Measurements from ENCODE around the gene SLC16A13.
"Not testable (repeated sequence)": the region's sequence is repeated elsewhere in the genome, so short reads cannot be mapped to it uniquely, and the experiment has no call there.

The SLC16A13 gene

DNA sequence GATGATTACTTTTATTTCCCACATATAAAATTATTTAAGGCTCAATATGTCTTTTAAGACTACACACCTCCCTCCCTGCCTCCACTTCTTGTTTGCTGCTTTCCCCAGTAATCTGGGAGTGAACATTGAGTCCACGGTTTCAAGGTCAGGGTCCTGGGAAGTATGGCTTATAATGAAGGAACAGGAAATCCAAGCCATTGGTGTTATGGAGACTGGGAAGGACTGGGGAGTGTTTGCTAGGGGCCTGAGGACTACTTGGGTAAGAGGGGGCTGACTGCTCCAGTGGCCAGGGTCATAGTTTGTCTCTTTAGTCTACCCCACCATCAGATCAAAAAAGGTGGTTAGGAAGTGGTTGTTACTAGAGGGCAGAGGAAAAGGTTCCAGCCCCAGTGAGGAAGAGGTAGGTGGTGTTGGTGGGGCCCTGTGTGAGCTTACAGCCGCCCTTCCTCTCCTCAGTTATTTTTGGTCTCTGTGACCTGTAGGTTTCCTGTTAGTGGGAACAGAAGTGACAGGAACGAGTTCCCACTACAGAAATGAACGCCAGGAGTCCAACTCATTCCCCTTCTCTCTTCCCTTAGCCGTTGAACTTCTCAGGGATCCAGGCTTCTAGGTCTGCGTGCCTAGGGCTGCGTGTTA lies 742 bp upstream of the SLC16A13 start:
- DNase-seq = peak; percentile 40 to 60

DNA sequence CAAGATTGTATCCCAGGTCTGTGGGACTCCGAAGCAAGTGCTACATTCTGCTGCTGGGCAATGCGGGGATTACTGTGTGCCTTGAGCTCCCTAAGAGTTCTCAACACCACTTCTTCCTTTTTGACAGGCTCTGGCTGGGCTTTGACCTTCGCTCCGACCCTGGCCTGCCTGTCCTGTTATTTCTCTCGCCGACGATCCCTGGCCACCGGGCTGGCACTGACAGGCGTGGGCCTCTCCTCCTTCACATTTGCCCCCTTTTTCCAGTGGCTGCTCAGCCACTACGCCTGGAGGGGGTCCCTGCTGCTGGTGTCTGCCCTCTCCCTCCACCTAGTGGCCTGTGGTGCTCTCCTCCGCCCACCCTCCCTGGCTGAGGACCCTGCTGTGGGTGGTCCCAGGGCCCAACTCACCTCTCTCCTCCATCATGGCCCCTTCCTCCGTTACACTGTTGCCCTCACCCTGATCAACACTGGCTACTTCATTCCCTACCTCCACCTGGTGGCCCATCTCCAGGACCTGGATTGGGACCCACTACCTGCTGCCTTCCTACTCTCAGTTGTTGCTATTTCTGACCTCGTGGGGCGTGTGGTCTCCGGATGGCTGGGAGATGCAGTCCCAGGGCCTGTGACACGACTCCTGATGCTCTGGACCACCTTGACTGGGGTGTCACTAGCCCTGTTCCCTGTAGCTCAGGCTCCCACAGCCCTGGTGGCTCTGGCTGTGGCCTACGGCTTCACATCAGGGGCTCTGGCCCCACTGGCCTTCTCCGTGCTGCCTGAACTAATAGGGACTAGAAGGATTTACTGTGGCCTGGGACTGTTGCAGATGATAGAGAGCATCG lies 2.4 kb downstream of the SLC16A13 start:
- DNase-seq = no peak

DNA sequence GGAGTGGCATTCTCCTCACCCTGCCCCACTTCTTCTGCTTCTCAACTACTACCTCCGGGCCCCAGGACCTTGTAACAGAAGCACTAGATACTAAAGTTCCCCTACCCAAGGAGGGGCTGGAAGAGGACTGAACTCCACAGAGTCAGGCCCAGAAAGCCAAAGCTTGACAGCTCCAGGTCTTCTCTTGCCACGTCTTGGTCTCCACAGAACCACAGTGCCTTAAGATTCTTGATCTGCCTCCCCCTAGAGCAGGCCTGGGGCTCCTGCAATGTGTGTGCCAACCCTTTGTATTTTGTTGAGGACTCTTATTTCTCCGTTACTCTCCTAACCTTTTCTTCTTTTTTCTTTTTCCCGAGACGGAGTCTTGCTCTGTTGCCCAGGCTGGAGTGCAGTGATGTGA lies 4.0 kb downstream of the SLC16A13 start:
- no peak for DNase-seq

DNA sequence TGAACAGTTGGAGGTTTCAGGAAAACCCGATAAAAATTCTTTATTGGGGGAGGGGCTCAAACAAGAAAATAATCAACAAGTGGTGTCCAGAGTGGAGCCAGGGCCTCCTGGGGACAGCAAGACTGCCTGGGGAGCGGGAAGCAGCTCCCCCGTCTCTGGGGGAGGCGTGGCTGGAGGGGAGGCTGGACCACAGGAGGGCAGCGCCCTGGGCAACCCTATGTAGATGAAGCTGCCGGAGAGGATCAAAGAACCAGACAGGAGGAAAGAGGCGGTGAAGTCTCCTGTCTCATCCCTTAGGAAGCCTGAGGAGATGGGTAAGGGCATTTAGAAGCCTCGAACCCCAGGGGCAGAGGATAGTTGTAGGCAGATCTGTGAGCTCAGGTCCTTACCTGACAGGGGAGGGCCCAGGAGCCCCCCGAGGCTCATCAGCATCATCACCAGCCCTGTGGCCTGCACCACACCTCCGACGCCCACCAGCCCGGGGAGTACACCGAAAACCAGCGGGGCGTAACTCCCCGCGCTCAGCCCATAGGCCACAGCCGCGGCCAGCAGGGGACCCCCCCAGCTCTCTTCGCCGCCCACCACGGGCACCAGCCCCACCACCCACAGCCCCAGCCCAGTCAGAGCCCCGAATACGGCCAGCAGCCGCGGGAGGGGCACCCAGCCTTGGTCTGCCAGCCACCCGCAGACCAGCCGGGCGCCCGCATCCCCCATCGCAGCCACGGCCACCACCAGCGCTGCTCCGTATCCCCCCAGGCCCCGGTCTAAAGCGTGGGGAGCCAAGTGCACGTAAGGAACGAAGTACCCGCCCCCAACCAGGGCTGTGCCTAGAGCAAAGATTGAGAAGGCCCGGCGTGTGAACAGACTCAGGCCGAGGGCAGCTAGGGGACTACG lies 6.0 kb downstream of the SLC16A13 start:
- DNase-seq = peak; percentile 32 to 38

DNA sequence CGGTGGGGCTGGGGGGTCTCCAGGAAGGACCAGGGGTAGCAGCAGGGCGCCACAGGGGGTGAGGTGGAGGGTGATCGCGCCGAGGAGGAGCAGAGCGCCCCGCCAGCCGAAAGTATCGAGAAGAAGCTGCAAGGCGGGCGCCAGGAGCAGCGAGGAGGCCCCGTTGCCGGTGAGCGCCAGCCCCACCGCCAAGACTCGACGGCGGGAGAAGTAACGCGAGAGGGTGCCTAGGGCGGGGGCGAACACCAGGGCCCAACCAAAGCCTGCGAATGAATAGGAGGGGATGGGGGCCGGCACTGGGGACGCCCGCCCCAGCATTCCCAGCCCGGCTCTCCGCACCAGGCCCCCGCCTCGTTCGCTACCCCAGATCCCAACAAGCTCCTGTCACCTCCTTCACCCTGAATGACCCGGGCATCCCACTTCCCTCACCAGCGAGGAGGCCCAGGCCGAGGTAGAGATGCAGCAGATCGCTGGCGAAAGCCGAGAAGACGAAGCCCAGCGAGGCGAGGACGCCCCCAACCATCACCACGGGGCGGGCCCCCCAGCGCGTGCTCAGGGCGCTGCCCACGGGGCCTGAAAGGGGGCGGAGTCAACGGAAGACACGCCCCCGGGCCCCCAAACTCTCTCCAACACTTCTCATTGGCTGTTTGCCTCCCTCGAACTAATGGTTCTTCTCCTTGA lies 6.8 kb downstream of the SLC16A13 start:
- DNase-seq = peak; percentile 41 to 57

DNA sequence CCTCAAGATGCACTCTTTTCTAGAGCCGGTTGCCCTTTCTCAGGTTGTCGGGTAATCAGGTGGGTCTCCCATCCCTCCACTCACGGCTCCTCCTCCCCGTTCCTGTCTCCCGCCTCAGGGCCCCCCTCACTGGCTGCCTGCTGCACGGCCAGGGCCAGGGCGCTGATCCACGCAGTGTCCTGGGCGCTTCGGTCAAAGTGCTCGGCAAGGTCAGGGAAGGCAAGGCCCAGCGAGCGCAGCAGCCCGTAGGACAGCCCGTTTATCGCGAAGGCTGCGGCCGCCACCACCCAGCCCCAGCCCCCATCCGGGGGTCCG lies 7.3 kb downstream of the SLC16A13 start:
- no peak for DNase-seq

DNA sequence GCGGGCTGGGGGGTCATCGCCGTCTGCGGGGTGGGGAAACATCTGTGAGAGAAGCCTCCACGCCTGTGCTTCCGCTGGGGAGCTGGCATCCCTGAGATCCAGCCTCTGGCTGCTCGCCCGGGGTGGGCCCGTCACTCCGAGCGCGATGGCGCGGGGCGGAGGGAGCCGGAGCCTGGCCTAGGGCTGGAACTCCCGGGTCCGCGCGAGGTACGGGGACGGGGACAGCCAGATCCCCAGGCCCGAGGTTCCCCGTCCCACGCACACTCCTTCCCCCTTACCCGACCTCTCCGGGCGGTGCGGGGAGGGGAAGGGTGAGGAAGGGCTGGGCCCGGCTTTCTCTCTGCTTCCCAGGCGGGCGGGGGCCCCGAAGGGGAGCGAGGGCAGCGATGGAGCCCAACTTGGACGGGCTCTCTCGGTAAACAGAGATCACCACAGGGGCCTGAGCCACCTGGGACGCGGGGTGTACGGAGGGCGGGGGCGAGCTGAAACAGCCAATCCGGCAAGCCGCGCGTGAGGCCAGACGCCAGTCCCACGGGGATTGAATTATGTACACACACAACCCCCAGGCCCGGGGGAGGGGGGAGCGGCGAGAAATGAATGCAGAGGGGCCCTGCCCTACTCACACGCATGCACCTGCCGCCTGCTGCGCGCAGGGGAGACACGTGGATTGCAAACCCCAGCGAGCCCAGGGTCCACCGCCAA lies 7.8 kb downstream of the SLC16A13 start, which contains the start of gene SLC16A11:
TSS of gene SLC16A11 (minus strand) at position 596 of the 702 bp plus-strand sequence. CDS start at position 17, 579 bp downstream.
- DNase-seq = peak; percentile 49 to 52

DNA sequence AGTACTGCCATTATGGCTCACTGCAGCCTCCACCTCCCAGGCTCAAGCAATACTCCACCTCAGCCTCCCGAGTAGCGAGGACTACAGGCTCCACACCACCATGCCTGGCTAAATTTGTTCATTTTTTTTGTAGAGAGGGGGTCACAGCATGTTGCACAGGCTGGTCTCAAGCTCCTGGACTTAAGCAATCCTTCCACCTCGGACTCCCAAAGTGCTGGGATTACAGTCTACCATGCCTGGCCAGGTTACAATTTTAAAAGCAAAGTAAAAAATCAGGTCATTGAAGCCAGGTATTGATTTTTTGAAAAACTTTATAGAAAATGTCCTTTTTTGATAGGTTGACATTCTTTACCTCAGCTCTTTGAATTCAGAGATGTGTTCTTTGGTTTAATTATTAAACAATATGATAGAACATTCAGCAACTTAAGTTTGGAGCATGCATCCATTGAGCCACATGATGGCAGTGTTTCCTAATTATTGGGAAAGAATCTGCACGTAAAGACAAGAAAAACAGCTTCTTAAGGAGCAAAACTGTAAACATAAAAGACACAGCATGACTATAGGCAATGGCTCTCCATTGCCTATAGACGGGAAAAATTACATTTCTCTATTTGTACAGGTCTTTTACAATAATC lies 9.8 kb downstream of the SLC16A13 start:
- peak; percentile 29 to 43 for DNase-seq

DNA sequence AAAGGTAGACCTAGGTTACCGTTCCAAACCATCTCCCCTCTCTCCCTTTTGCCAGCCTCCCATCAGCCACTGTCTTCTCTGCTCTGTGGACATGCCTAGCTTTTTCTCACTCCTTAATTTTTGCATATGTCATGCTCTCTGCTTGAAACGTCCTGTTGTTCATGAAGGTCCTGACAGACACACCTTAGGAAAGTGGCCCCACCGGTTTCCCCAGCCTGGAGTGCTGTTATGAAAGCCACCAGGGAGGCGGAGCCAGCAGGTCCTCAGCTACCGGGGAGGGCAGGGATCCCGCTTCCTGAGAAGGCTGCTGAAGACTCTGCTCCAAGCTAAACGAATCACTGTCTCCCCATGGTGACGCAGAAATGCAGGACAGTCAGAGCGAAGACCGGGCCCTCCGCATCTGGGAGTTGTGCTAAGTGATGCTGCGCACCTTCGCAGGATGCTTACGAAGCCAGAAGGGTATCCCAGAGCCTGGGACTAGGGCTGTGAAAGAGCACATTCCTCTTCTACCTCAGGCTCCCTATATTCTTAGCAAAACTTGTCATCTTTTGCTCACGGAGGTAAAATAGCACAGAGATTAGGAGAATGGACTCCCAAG lies 10.4 kb downstream of the SLC16A13 start:
- DNase-seq = peak; percentile 44 to 59

DNA sequence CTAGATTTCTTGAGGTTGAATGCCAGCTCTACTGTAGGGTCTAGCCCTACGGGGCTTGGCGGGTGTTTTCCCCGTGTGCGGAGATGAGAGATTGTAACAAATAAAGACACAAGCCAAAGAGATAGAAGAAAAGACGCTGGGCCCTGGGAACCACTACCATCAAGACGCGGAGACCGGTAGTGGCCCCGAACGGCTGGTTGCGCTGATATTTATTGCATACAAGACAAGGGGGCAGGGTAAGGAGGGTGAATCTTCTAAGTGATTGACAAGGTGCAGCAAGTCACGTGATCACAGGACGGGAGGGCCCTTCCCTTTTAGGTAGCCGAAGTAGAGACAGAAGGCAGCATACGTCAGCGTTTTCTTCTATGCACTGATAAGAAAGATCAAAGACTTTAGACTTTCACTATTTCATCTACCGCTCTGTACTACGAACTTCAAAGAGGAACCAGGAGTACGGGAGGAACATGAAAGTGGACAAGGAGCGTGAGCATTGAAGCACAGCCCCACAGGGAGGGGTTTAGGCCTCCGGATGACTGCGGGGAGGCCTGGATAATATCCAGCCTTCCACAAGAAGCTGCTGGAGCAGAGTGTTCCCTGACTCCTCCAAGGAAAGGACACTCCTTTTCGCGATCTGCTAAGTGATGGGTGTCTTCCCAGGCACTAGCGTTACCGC lies 11.0 kb downstream of the SLC16A13 start:
- peak; percentile 66 to 70 for DNase-seq

DNA sequence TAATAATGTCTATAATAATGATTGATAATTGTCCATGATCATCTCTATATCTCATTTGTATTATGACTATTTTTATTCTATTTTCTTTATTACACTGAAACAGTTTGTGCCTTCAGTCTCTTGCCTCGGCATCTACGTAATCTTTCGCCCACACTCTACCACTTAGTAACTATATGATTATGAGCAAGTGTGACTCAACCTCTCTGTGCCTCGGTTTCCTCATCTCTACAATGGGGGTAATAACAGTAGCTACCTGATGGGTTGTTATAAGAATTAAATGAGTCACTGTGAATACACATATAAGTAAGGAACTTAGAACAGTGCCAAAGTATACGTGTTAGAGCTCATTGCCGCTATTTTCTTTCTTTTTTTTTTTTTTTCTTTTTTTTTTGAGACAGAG lies 11.8 kb downstream of the SLC16A13 start:
- DNase-seq = peak in 1 of 2 donors; percentile 27

DNA sequence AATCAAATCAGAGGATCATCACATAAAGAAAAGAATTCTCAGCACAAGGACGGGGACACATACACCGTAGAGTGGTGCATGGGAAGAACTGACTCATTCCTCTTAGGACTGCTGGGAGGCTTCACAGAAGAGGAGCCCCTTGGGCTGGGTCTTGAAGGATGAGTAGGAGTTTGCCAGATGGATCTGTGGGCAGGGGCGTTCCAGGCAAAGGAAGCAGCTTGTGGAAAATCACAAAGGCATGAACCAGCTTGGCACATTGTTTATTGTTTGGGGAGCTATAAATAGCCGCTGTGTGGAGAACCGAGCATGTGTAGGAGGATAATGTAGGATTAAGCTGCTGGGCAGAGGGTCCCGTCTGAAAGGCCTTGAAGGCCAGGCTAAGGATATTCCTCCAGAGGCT lies 13.2 kb downstream of the SLC16A13 start:
- DNase-seq = no peak

DNA sequence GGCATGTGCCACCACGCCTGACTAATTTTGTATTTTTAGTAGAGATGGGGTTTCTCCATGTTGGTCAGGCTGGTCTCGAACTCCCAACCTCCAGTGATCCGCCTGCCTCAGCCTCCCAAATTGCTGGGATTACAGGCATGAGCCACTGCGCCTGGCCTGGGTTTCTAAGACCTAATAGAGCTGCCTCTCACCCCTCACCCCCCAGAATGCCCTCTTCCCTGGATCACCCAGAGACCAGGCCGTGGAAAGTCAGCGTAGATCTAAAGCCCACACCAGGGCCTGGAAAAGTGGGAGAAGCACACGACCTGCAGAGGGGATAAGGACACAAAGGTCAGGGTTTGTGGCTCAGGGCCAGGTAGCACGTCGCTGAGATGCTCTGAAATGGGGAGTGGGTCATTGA lies 14.8 kb downstream of the SLC16A13 start:
- not testable (repeated sequence) for DNase-seq

DNA sequence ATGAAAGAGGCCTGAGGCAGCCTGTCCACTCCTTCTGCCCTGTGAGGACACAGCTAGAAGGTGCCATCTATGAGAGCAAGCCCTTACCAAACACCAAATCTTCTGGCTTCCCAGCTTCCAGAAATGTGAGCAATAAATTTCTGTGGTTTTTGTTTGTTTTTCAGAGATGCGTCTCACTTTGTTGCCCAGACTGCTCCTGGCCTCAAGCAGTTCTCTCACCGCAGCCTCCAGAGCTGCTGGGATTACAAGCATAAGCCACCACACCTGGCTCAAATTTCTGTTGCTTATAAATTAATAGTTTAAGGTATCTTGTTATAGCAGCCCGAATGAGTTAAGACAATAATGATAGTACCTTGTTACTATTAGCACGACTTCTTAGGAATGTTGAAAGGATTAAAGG lies 20.6 kb downstream of the SLC16A13 start:
- DNase-seq = no peak

DNA sequence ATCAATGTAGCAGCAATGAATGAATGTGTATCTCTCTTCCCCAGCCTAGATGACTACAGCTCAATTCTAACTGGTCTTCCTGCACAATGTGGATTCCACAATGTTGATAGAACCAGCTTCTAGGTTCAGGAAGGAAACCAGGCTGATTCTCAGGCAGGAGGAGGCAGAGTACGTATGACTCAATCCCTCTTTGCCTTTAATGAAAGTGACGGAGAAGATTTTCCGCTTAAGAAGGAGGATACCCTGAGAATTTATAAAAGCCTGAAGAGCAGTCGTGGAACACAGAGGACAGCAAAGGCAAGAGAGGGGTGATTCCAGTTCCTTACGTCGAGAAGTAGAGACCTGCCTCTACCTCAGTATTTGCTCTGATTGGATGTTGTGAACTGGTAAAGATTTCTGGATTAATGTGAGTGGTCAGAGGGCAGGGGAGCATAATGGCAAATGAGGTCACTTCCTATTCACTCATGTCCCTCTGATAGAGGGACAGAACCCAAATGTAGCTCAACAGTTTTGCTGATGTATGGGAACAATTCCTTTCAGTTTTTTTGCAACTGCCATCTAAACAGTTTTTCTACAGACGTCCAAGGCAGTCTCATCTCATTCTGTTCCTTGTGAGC lies 23.1 kb downstream of the SLC16A13 start:
- no peak for DNase-seq

DNA sequence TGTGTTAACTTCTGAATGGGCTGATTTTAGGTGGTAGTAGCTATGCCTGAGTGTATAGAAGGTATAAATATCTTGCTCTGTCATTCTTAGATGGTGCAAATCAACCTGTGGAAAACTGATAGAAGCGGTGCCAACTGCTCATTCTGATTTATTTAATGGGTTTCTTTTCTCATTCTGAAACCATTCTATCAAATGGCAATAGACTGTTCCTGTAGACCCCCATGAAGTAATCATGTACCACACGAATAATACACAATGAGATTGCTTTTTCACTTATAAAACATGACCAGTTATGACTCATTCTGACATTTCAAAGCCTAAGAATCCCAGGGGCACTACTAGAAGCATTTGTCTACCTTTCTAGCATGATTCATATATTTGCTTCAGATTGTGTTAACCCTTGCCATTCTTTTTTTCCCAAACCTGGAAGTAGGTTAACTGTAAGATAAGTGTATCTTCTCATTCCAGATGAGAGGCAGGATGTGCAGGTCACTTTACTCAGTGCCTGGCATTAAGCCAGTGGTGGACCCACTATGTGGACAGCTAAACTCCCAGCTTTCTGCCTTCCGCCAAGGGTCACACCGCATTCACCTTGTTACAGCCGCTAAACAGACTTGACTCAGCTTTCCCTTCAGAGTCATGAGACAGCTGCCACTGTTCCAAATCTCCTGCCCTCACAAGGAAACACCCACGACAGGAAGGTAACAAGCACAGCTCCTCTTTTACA lies 24.5 kb downstream of the SLC16A13 start:
- DNase-seq = peak; percentile 56 to 59

DNA sequence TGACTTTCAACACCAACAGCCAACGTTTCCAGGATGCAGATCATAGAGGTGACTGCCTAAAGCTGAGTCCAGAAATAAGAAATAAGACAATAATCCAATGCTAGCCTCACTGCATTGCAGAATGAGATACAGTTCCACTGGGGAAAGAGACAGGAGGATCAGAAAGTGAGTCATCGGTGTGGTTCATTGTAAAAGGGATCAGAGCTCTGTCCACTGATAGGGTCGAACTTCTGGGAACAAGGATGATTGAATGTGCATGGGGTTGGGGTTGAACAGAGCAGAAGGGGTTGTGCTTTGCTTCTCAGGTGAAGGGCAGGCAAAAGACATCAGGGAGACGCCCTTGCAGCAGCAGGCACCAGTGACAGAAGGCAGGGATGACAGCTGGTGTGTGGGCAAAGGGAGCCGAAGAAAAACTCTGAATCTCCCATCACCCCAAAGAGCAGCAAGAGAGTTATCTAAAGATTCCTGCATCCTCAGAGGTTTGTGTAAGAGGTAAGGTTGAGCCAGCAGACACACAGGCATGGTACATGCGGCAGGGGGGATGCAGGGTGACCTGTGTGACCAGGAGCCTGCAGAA lies 27.8 kb downstream of the SLC16A13 start:
- DNase-seq = no peak

DNA sequence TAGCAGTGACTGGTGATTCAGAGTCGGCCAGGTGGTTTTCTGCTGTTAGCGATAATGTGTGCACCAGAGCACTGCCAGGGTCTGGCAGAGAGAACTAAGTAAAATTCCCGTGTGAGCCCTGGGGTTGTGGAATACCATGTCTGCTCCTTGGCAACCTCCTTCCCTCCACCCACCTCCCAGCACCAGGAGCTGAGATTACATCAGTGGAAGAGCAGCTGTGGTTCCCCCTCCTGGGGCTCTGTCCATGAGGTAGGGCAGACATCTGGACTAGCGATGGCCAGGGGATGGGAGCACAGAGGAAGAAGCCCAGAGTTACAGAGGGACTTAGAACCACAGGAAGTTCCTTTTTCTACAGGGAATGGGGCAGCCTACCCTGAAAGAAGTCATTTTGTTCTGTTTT lies 28.4 kb downstream of the SLC16A13 start:
- no peak for DNase-seq

DNA sequence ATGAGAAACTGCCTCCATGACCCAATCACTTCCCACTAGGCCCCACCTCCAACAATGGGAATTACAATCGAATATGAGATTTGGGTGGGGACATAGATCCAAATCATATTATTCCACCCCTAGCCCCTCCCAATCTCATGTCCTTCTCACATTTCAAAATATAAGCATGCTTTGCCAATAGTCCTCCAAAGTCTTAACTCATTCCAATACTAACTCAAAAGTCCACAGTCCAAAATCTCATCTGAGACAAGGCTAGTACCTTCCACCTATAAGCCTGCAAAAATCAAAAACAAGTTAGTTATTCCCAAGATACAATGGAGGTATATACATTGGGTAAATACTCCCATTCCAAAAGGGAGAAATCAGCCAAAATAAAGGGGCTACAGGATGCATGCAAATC lies 31.4 kb downstream of the SLC16A13 start:
- DNase-seq = no peak

All from stimulated activated CD4-positive, alpha-beta T cell treated with anti-CD3 and anti-CD28 coated beads, Interleukin-2, amount 100 ng/mL, for 24 hours (primary cell).